Measurements from ENCODE around the gene CLCA4. TPM values are rescaled to one million over a fixed set of nuclear protein-coding genes. Genes with fewer than 3 reads are reported as not detected.
A peak's percentile ranks its signal among the peaks of the same experiment; 100 is the strongest.

CLCA4 gene
- total and polyA plus RNA-seq, 2 experiments from 2014 or later, result not detected

- Histone ChIP-seq H3K9me3 (ENCODE audit: low read depth) (no peaks in the 10 kb centered on the region), H2AFZ (no peak overlapping the region), H4K20me1 (ENCODE audit: insufficient read depth) (no peaks in the 10 kb centered on the region), H3K4me3 (no peak overlapping the region), H3K4me2 (ENCODE audit: unreplicated experiment) (no peak overlapping the region), H3K9ac (no peak overlapping the region), H3K27me3 (replicated peaks; ENCODE audit: insufficient read depth) (0 out of 2 replicates have a peak, but pooled peaks cover 4% of the 10 kb centered on the region), H3K27ac (no peak overlapping the region), H3K36me3 (ENCODE audit: low read depth) (no peaks in the 10 kb centered on the region), H3F3A (ENCODE audit: insufficient read depth) (no peaks in the 10 kb centered on the region), H3K79me2 (ENCODE audit: insufficient read depth) (no peaks in the 10 kb centered on the region), H3K9me2 (ENCODE audit: insufficient read depth) (no peaks in the 10 kb centered on the region), H3K4me1 (ENCODE audit: insufficient read depth) (no peaks in the 10 kb centered on the region)
- no peak for DNase-seq
- 73 to 74% methylated on average over 4 of the region's 4 CpGs for WGBS, 2 experiments (ENCODE audit: low coverage in 1 of 2, low lambda C conversion rate in 2 of 2, missing lambda C conversion rate in 2 of 2)
- TF ChIP-seq EZH2phosphoT487 (IDR thresholded peaks at IDR 0.05; ENCODE audit: insufficient read depth, low read depth), result no peak
- no peak for TF ChIP-seq EZH2 (IDR thresholded peaks at IDR 0.05; ENCODE audit: insufficient read depth, poor library complexity, severe bottlenecking)
- in situ Hi-C loops (cut with MboI), result no loop called here
Measured at GRCh38 chr1:86537928-86538695, 8.8 kb upstream of the CLCA4 start.

GRCh38 chr1:86538775-86539174 lies 8.1 kb upstream of the CLCA4 start:
- Histone ChIP-seq H4K20me1 (ENCODE audit: insufficient read depth) (no peaks in the 10 kb centered on the region), H3K27me3 (replicated peaks; ENCODE audit: insufficient read depth) (no peaks in the 10 kb centered on the region), H3F3A (ENCODE audit: insufficient read depth) (no peaks in the 10 kb centered on the region), H3K9me3 (ENCODE audit: low read depth) (no peaks in the 10 kb centered on the region), H3K4me2 (ENCODE audit: unreplicated experiment) (no peak overlapping the region), H3K79me2 (ENCODE audit: insufficient read depth) (no peaks in the 10 kb centered on the region), H3K27ac (no peak overlapping the region), H3K9ac (no peak overlapping the region), H3K9me2 (ENCODE audit: insufficient read depth) (no peaks in the 10 kb centered on the region), H2AFZ (no peak overlapping the region), H3K4me3 (no peak overlapping the region), H3K36me3 (ENCODE audit: low read depth) (no peaks in the 10 kb centered on the region), H3K4me1 (ENCODE audit: insufficient read depth) (no peaks in the 10 kb centered on the region)
- TF ChIP-seq EZH2phosphoT487 (IDR thresholded peaks at IDR 0.05; ENCODE audit: insufficient read depth, low read depth) (no peak), EZH2 (IDR thresholded peaks at IDR 0.05; ENCODE audit: insufficient read depth, poor library complexity, severe bottlenecking) (no peak)
- WGBS, 2 experiments (ENCODE audit: low coverage in 1 of 2, low lambda C conversion rate in 2 of 2, missing lambda C conversion rate in 2 of 2), result 61 to 67% methylated on average over 5 of the region's 5 CpGs
- in situ Hi-C loops (cut with MboI), result no loop called here
- no peak for DNase-seq

- Histone ChIP-seq H3K4me3 (no peak overlapping the region), H3K4me2 (ENCODE audit: unreplicated experiment) (no peak overlapping the region), H3F3A (ENCODE audit: insufficient read depth) (no peaks in the 10 kb centered on the region), H2AFZ (no peak overlapping the region), H3K36me3 (ENCODE audit: low read depth) (no peaks in the 10 kb centered on the region), H3K9me3 (ENCODE audit: low read depth) (no peaks in the 10 kb centered on the region), H3K27me3 (replicated peaks; ENCODE audit: insufficient read depth) (no peaks in the 10 kb centered on the region), H4K20me1 (ENCODE audit: insufficient read depth) (no peaks in the 10 kb centered on the region), H3K4me1 (ENCODE audit: insufficient read depth) (no peaks in the 10 kb centered on the region), H3K9ac (no peak overlapping the region), H3K9me2 (ENCODE audit: insufficient read depth) (no peaks in the 10 kb centered on the region), H3K79me2 (ENCODE audit: insufficient read depth) (no peaks in the 10 kb centered on the region), H3K27ac (no peak overlapping the region)
- TF ChIP-seq EZH2 (IDR thresholded peaks at IDR 0.05; ENCODE audit: insufficient read depth, poor library complexity, severe bottlenecking), result no peak
- TF ChIP-seq EZH2phosphoT487 (IDR thresholded peaks at IDR 0.05; ENCODE audit: insufficient read depth, low read depth), result no peak
- 68 to 70% methylated on average over 2 of the region's 2 CpGs for WGBS, 2 experiments (ENCODE audit: low coverage in 1 of 2, low lambda C conversion rate in 2 of 2, missing lambda C conversion rate in 2 of 2)
- in situ Hi-C loops (cut with MboI), result no loop called here
- DNase-seq, result no peak
Measured at GRCh38 chr1:86541859-86542258, 5.0 kb upstream of the CLCA4 start.

- Histone ChIP-seq H3K4me1 (ENCODE audit: insufficient read depth) (no peaks in the 10 kb centered on the region), H3F3A (ENCODE audit: insufficient read depth) (no peaks in the 10 kb centered on the region), H3K27ac (no peak overlapping the region), H4K20me1 (ENCODE audit: insufficient read depth) (no peaks in the 10 kb centered on the region), H3K9me3 (ENCODE audit: low read depth) (no peaks in the 10 kb centered on the region), H2AFZ (no peak overlapping the region), H3K79me2 (ENCODE audit: insufficient read depth) (no peaks in the 10 kb centered on the region), H3K4me2 (ENCODE audit: unreplicated experiment) (no peak overlapping the region), H3K36me3 (ENCODE audit: low read depth) (no peaks in the 10 kb centered on the region), H3K9ac (no peak overlapping the region), H3K9me2 (ENCODE audit: insufficient read depth) (no peaks in the 10 kb centered on the region), H3K27me3 (replicated peaks; ENCODE audit: insufficient read depth) (no peaks in the 10 kb centered on the region), H3K4me3 (no peak overlapping the region)
- TF ChIP-seq EZH2 (IDR thresholded peaks at IDR 0.05; ENCODE audit: insufficient read depth, poor library complexity, severe bottlenecking) (no peak), EZH2phosphoT487 (IDR thresholded peaks at IDR 0.05; ENCODE audit: insufficient read depth, low read depth) (no peak)
- in situ Hi-C loops (cut with MboI), result no loop called here
- DNase-seq, result peak; percentile 5
Measured at GRCh38 chr1:86542631-86543030, 4.2 kb upstream of the CLCA4 start.

- Histone ChIP-seq H3K4me1 (ENCODE audit: insufficient read depth) (no peaks in the 10 kb centered on the region), H3K4me2 (ENCODE audit: unreplicated experiment) (no peak overlapping the region), H3F3A (ENCODE audit: insufficient read depth) (no peaks in the 10 kb centered on the region), H3K9me2 (ENCODE audit: insufficient read depth) (no peaks in the 10 kb centered on the region), H3K27ac (no peak overlapping the region), H4K20me1 (ENCODE audit: insufficient read depth) (no peaks in the 10 kb centered on the region), H3K36me3 (ENCODE audit: low read depth) (no peaks in the 10 kb centered on the region), H3K9me3 (ENCODE audit: low read depth) (no peaks in the 10 kb centered on the region), H3K4me3 (no peak overlapping the region), H3K27me3 (replicated peaks; ENCODE audit: insufficient read depth) (no peaks in the 10 kb centered on the region), H3K79me2 (ENCODE audit: insufficient read depth) (no peaks in the 10 kb centered on the region), H2AFZ (no peak overlapping the region), H3K9ac (no peak overlapping the region)
- no peak for DNase-seq
- TF ChIP-seq EZH2phosphoT487 (IDR thresholded peaks at IDR 0.05; ENCODE audit: insufficient read depth, low read depth), result no peak
- no peak for TF ChIP-seq EZH2 (IDR thresholded peaks at IDR 0.05; ENCODE audit: insufficient read depth, poor library complexity, severe bottlenecking)
- in situ Hi-C loops (cut with MboI), result no loop called here
Measured at GRCh38 chr1:86548839-86549238, 2.0 kb downstream of the CLCA4 start.

All from GM23248 (cell line).